Measurements from ENCODE around the gene CARS2.
"Not testable (repeated sequence)": the region's sequence is repeated elsewhere in the genome, so short reads cannot be mapped to it uniquely, and the experiment has no call there.

The CARS2 gene

GRCh38 chr13:110615322-110616102 is 90.4 kb downstream of the CARS2 start, which contains the start of gene NAXD:
TSS of gene NAXD (plus strand) at chr13:110615545. CDS start at chr13:110615602, 57 bp downstream.
- DNase-seq = peak; percentile 94

DNA sequence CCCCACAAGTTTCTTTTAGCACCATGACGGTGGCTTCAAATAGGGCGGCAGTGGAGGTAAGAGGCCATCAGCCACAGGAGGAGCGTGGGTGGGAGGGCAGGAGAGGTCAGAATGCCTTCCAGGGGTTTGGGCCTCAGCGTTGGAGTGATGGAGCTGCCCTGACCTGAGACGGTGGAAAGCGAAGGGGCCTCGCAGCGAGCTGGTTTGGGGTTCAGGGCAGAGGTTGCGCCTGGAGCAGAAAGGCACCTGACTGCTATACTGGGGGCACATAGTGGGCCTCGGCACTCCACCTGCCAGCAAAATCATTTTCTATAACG is 91.0 kb downstream of the CARS2 start:
- DNase-seq = no peak

DNA sequence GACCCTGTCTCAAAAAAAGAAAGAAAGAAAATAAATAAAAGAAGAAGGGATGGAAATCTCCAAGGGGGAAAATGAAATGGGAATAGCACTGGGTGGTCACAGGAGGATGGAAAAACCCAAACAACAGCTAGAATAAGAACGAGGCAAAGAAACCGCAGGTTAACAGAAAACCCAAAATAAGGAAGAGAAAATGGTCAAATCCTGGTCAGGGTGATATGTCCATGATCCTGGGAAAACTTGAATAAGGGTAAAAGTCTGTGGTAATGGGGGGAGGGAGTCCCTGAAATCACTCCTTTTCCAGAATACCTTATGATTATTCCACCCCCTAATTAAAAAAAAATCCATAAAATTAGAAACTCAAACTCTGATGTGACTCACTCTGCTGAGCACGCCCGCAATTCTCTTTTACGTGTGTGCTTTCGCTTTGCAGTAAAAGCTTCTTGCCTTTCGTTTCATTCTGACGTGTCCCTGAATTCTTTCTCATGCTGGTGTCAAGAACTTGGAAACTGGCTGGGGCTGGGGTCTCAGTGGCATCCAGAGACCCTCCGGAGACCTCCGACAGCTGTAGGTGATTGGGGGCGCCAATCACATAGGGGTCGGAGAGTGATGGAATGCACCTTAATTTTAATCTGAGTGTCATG is 94.8 kb downstream of the CARS2 start:
- DNase-seq = no peak

DNA sequence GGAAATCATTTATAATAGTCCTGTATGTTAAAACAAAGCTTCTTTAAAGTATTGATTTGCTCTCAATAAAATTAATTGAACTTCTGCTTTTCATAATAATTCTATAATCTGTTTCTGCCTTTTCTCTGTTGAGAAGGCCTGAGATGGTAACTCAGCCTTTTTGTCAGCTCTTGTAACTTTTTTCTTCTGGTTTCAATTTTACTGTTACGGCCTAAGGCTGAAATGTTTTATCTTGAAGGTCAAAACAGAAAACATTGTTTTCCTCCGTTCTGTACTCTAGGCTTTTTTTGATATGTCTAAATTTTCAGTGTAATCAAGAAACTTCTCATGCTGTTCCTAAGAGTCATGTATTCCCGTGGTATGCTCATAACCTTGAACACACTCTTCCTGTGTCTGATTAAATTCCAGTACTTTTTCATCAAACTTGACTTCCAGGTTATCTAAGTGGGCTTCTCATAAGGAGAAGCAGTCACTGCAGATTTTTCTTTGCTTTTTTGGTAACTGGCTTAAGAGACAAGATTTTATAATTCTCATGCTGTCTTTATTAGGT is 98.2 kb downstream of the CARS2 start:
- DNase-seq = no peak

DNA sequence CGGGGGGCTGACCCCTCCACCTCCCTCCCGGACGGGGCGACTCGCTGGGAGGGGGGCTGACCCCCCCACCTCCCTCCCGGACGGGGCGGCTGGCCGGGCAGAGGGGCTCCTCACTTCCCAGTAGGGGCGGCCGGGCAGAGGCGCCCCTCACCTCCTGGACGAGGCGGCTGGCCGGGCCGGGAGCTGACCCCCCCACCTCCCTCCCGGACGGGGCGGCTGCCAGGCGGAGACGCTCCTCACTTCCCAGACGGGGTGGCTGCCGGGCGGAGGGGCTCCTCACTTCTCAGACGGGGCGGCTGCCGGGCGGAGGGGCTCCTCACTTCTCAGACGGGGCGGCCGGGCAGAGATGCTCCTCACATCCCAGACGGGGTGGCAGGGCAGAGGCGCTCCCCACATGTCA is 99.6 kb downstream of the CARS2 start:
- DNase-seq = not testable (repeated sequence)

DNA sequence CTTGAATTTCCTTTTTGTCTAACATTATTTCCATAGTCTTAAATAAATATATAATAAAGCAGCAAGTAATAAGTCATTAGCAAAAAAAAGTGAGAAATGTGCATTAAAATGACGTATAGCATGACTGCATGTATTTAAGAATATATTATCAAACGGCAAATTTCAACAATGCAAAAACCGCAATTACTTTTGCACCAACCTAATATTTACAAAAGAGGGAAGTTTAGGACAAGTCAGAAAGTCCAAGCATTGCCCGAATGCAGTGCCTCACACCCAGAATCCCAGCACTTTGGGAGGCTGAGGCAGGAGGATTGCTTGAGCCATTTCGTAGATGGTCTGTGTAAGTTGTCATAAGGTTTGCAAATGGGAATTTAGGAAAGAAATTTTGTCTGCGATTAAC is 100.8 kb downstream of the CARS2 start:
- DNase-seq = no peak

DNA sequence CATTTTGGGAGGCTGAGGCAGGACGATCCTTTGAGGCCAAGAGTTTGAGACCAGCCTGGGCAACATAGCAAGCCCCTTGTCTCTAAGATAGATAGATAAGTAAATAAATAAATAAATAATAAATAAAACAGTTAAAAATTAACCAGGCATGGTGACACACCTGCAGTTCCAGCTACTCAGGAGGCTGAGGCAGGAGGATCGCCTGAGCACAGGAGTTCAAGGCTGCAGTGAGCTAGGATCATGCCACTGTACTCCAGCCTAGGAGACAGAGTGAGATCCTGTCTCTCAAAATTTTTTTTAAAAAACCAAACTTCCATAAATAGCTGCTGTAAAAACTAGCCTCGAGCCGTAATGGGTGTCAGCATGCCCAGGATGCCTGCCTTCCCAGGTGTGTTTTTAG is 104.9 kb downstream of the CARS2 start:
- no peak for DNase-seq

DNA sequence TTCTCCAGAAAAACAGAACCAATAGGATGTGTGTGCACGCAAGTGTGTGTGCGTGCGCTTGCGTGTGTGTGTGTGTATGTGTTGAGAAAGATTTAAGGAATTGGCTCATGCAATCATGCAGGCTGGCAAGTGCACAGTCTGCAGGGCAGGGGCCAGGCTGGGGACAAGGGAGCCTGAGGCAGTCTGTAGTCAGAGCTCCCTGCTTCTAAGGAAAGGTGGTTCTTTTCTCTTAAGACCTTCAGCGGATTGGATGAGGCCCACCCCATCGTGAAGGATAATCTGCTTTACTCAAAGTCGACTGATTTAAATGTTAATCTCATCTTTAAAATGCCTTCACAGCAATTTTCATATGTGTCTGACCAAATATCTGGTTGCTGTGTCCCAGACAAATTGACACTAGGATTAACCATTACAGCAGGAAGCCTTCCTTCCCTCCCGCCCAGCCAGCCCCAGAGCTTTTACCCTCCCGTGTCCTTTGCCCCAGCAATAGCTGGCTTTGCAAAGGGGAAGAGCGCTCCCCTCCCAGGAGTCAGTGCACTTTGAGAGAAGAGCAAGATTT is 105.6 kb downstream of the CARS2 start:
- no peak for DNase-seq

DNA sequence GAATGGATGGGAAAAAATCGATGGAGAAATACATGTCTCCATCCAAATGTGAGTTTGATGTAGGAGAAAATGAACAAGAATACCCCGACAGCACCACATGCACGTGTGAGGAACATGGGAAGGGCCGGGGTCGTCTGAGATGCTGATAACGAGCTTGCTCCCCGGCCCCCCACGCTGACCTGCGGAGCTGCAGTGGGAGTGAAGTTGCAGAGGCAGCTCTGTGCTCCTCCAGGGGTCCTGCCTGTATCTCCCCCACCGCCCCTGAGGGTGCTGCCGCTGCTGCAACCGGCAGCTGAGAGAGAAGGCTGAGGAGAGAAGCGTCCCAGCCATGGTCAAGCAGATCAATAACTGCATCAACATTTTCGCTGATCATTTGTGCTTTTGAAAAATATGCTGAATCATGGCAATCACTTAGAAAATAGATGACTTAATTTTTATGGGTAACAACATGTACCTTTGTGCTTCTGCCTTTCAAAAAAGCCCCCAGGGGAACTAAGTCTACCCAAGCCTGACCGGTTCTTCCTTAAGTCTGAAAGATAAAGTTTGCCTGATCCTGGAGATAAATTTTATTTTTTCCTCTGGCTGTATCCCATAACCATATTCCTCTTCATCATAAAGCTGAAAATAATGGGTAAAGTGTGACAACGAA is 108.8 kb downstream of the CARS2 start:
- no peak for DNase-seq

- peak; percentile 76 for DNase-seq
Measured at GRCh38 chr13:110593430-110594130, 112.3 kb downstream of the CARS2 start.

- DNase-seq = peak; percentile 19
Measured at GRCh38 chr13:110592665-110593064, 113.3 kb downstream of the CARS2 start.

All from inflammatory macrophage treated with lipopolysaccharide for 4 hours (primary cell).